Testis (tissue), 2 donors: Measurements from ENCODE around the gene C17orf100.

Experiments
- POLR2A ChIP-seq: fragments of 450-650 bp; IDR thresholded peaks from one replicate; pipeline ENCODE4 v1.6.1; 2017; ENCODE audit warnings: antibody characterized with exemption, mild to moderate bottlenecking, moderate library complexity
- TF ChIP-seq, protein P1 (sequence below), 3 experiments: fragments of 450-650 bp in 2 of 3; fragments of 200-600 bp in 1 of 3; sonication (generic) in 1 of 3; IDR thresholded peaks; one replicate each; pipeline ENCODE4 v1.5.1; 2016 to 2019; ENCODE audit warnings: antibody characterized with exemption in 3 of 3, mild to moderate bottlenecking in 2 of 3, moderate library complexity in 1 of 3

DNA sequence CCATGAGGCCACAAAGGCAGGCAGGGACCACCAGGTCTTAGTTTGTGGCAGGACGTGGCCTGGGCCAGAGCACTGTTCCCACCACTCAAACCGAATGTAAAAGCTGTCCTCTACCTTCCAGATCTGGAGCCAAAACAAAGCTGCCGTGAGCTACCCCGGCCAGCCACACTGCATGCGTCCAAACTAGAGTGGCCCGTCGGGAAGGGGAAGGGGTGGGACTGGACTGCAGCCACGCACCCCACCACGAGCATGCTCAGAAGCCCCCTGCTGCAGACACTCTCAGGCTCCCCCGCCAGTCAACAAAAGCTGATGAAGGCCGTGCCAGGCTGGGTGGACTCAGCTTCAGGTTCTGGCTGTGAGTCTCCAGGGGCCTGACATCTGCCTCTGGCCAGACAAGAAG is 46.4 kb downstream of the C17orf100 start:
- TF ChIP-seq, protein P1, sequence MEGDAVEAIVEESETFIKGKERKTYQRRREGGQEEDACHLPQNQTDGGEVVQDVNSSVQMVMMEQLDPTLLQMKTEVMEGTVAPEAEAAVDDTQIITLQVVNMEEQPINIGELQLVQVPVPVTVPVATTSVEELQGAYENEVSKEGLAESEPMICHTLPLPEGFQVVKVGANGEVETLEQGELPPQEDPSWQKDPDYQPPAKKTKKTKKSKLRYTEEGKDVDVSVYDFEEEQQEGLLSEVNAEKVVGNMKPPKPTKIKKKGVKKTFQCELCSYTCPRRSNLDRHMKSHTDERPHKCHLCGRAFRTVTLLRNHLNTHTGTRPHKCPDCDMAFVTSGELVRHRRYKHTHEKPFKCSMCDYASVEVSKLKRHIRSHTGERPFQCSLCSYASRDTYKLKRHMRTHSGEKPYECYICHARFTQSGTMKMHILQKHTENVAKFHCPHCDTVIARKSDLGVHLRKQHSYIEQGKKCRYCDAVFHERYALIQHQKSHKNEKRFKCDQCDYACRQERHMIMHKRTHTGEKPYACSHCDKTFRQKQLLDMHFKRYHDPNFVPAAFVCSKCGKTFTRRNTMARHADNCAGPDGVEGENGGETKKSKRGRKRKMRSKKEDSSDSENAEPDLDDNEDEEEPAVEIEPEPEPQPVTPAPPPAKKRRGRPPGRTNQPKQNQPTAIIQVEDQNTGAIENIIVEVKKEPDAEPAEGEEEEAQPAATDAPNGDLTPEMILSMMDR (IDR thresholded peaks at IDR 0.05) = no peak
- TF ChIP-seq POLR2A = no peak
